ENCODE measurements around the gene KATNIP.

DNA sequence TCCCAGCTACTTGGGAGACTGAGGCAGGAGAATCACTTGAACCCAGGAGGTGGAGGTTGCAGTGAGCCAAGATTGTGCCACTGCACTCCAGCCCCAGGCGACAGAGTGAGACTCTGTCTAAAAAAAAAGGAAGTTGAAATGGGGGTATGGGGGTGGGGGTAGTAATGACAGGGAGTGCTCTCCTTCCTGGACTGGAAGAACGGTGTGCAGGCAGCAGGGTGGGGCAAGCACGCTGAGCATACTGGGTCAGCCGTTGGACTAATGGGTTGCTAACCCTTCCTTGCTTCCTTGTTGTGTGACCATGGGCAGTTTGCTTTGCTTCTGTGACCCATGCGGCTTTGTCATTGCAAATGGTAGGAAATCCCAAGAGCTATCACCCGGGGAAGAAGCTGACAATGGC, 16.5 kb downstream of the KATNIP start:
- TF ChIP-seq, protein P1, sequence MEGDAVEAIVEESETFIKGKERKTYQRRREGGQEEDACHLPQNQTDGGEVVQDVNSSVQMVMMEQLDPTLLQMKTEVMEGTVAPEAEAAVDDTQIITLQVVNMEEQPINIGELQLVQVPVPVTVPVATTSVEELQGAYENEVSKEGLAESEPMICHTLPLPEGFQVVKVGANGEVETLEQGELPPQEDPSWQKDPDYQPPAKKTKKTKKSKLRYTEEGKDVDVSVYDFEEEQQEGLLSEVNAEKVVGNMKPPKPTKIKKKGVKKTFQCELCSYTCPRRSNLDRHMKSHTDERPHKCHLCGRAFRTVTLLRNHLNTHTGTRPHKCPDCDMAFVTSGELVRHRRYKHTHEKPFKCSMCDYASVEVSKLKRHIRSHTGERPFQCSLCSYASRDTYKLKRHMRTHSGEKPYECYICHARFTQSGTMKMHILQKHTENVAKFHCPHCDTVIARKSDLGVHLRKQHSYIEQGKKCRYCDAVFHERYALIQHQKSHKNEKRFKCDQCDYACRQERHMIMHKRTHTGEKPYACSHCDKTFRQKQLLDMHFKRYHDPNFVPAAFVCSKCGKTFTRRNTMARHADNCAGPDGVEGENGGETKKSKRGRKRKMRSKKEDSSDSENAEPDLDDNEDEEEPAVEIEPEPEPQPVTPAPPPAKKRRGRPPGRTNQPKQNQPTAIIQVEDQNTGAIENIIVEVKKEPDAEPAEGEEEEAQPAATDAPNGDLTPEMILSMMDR (IDR thresholded peaks at IDR 0.05): no peak
- no peak for TF ChIP-seq ZFX (IDR thresholded peaks at IDR 0.05; ENCODE audit: borderline replicate concordance)

Data from 22Rv1 (cell line).